Measurements from ENCODE around the gene GPR26.
A peak's percentile ranks its signal among the peaks of the same experiment; 100 is the strongest.
"Not testable (repeated sequence)": the region's sequence is repeated elsewhere in the genome, so short reads cannot be mapped to it uniquely, and the experiment has no call there.

Gene GPR26

DNA sequence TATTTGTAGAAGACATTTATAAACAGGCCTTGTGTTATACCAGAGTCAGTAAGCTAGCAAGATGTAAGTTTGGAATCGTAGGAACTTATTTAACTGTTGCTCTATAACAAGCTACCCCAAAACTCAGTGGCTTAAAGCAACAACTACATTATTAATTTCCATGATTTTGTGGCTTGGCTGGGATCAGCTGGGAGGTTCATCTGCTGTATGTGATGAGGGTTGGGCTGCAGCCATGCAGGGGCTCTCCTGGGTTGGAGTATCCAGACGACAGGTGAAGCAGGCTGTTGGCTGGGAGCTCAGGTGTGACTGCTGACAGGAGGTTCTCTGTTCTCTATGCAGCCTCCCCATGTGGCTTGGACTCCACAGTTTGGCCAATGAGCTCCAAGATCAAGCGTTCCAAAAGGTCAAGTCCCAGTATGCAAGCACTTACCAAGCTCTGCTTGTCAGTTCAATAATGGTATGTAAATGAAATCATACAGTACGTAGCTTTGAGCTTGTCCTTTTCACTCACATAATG, 52.4 kb downstream of the GPR26 start:
- no peak for DNase-seq

DNA sequence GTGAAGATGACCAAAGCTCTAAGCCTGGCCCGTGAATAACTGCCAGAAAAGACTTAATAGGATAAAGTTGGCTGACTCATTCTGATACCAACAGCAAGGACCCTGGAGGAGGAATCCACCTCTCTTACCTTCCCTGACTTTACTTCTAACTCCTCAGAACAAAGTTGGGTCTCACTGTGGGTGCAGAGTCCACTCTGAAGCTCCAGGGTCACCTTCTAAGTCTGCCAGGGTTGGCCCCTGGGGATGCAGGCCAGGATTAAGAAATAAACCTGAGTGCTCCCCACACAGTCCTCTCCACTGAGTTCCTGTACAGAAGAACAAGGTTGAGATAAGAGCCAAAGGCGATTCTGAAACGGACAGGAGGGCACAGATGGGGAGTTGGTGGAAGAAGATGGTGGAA, 54.4 kb downstream of the GPR26 start:
- DNase-seq, result no peak

DNA sequence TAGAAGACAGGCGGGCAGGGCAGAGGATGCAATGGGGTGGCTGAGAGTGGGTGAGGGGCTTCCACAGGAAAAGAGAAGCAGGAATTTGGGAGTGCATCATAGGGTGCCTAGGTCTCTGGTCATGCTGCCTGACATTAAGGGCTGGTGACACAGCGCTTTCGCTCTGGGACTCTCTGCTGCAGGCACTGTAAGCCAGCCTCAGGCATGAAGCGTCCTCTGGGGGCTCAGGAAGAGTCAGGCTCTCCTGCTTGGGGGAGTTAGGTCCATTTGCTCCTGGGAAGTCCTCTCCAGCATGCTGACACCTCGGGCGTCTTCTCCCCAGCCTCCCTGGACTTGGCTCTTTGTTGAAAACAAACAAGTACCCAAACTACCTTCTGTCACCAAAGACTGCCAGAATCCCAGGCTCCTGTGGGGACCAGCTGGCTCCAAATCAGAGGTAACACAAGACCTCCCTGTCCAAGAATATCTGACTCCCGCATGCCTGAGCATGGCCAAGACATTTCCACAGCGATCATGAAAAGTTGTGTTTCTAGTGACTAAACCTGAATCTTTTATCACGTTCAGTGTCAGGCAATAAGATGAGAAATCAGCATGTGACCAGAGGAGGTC, 55.4 kb downstream of the GPR26 start:
- no peak for DNase-seq

DNA sequence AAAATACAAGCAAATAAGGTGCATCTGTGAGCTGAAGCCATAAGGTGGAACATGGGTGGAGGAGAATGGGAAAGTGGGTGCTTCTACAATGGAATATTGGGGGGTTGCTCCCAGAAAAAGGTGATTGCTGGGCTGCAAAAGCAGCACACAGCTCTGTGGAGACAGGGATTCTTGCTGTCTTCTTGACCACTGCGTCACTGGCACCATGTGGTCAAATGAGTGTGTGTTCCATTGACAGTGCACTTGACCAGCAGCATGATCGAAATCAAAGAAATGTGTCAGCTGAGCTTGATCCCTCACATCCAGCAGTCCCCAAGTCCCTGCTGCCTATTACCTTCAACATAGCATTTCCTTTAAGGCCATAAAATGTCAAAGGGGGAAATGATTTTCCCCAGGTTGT, 56.2 kb downstream of the GPR26 start:
- DNase-seq, result no peak

DNA sequence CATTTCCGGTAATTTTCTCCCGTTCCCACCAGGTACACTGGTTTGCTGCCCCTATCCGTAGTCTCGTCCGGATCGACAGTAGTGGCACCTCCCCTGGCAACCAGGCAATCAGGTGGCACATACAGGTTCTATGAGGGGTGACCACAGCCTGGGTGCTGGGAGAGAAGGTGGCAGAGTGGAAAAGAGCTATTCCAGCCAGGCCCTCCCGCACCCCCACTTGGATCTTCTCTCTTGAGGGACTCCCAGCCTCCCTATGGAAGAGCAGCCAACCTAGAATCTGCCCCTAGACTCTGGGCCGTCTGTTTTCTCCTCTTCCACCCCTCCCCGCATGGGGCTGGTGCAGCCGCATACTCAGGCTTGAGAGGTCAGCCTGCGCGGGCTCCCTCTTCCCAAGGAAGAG, 58.6 kb downstream of the GPR26 start:
- peak; percentile 17 for DNase-seq

DNA sequence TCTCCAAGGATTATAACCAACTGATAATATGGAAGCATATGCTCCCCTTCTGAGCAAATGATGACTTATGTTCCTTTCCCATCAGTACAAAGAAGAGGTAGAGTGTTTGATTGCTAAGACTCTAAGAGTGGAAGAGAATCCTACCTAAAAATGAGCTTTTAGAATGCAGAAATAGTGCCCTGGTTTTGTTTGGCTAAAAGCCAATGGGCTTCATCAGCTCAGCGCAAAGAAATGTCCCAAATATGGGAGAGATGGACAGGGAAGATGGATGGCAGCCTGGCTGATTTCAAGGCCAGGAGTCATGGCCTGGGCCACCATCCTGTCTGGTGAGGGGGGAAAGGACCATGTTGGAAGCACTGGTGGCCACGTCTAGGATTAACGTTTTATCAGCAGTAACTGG, 60.2 kb downstream of the GPR26 start:
- no peak for DNase-seq

DNA sequence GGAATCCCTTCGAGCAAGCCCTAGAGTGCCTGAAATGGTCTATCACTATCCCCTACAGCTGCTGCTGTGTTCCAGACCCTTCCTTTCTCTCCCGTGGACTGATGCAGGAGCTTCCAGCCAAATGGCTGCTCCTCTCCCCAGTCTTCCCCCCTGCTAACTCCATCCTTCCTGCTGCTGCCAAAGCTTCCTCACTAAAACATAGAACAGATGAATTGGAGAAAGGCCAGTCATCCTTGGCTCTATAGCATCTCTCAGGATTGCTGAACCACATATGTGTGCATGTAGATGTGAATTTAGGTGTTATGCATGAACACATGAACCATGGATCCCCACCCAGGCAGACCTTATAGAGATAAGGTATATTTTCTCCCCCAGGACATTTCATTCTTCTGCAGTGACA, 60.7 kb downstream of the GPR26 start:
- no peak for DNase-seq

DNA sequence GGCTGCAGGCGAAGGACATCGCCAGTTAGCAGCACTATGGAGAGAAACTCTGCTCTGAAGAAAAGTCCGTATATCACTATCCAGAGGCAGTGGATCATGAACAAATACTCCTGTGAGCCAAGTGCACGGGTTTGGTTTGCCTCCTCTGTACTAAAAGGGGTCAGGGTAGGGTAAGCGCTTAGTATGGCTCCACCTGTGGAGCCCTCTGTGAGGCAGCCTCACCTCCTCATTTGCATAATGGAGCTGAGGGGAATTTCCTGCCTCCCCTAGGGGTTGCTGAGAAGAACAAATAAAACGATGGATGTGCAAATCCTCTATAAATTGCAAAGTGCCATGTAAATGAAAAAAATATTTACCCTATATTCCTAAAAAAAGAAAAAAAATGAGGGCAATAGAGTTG, 63.4 kb downstream of the GPR26 start:
- DNase-seq, result no peak

DNA sequence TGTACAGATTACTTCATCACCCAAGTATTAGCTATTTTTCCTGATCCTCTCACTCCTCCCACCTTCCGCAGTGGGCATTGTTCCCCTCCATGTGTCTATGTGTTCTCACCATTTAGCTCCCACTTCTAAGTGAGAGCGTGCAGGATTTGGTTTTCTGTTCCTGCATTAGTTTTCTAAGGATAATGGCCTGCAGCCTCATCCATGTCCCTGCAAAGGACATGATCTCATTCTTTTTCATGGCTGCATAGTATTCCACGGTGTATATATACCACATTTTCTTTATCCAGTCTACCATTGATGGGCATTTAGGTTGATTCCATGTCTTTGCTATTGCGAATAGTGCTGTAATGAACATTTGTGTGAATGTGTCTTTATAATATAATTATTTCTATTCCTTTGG, 70.8 kb downstream of the GPR26 start:
- DNase-seq, result not testable (repeated sequence)

DNA sequence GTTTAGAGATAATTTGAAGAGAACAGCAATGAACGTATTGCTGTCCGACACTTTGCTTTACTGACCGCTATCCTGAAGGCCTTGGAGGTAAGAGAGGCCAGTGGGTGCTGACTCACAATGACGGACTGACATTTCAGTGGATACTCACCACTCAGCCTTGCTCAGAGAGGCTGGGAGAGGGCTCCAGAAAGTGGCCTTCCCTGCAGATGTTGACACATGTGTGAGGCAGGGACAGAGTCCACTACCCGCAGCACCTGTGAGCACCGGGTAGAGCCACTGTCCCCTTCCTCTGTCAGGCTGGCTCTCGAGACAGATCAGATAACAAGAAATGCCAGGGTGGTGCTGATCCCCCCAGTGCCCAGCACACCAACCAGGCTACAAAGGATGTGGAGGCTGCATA, 75.0 kb downstream of the GPR26 start:
- DNase-seq, result no peak

DNA sequence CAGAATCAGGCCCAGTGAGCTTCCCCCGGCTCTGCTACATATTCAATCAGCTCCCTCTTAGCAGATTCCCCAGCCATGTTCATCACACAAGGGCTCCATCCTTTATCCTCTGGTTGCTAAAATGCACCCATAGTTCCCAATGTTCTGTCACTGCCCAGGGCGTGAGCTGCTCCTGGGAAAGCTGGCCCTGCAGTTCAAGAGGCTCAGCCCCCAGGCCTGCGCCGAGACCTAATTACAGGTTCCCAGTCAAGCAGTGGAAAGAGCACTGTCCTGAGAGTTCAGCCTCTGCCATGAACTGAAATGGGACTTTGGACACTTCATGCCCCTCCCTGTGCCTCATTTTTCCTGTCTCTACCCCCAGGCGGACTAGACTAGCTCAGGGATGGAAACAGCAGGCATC, 75.6 kb downstream of the GPR26 start:
- peak; percentile 19 for DNase-seq

DNA sequence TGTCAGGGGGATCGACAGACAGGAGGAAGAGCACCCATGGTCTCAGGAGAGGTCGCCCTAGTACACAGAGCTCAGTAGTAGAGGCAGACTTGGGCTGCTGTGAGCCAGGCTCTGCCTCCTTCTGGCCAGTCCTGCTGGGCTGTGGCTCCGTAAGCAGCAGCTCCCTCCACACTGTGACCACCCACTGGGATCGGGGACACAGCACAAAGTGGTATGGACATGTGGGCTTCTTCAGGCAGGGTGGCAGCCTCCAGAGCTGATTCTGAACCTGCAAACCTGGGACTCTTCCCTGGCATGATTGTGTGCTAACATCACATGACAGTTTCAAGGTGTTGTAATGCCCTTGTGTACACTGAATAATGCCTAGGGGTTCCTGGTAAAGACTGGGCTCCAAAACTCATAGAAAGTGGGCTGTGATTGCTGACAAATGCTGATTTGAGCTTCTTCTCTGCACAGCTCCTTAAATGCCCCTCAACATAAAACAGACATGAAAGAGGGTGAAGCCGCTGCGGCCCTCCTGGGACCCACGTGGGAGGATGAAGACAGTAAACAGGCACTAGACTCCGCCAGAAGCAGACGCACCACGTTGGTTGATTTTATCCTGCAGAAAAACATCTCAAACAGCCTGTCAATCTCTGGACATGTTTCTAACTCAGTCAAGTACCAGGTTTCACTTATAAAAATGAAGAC, 76.7 kb downstream of the GPR26 start:
- DNase-seq, result peak; percentile 21

DNA sequence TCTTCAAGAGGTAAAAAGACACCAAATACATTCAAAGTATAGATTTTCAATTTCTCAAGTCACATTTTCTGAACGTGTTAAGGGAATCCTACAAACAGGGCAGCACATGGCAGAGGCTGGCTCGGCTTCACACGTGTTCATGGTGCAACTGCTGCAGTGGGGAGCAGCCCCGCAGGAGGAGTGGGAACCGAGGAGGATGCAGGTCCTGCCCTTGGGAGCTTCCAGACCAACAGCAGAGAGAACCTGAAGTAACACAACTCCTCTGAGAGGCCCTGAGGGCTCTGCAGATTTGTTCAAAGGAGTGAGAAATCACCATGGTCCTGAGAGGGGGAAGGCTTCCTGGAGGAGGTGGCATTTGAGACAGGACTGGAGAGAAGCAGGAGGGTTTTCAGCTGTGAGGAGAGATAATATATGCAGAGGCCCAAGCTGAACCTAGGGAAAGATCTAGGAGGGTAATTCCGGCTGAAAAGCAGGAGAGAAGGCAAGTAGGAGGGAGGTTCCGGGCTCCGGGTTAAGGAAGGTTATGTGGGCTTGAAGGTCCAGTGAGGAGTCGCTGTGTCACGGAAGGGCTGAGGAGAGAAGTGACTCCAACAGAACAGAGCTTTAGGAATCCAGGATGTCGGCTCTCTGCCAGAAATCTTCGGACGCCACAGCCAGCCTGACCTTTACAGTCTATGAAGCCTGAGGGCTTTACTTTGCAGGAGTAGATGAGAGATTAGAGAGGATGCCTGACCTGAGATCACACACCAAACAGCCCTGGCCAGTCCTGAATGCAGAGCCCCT, 77.5 kb downstream of the GPR26 start:
- peak; percentile 9 for DNase-seq

DNA sequence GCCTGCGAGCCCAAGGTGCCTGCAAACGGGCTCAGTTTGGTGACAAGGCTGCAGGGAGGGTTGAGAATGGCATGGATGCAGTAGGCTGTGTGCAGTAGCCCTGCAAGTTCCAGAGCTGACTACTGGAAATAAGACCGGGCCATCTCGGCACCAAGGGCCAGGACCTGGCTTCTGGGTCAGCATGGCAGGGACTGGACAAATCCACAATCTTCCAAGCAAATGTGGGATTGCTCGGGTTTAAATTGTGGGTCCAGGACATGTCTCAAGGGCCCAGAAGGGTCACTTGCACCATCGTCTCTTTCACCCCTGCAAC, 78.0 kb downstream of the GPR26 start:
- no peak for DNase-seq

Measured in activated CD8-positive, alpha-beta memory T cell treated with anti-CD3 and anti-CD28 coated beads for 24 hours (primary cell).